H1 (cell line): ENCODE data around the gene THAP7. TPM values are rescaled to one million over a fixed set of nuclear protein-coding genes. Genes with fewer than 3 reads are reported as not detected.

ENCODE experiments used
- CTCF ChIA-PET: fragments of 300-600 bp; sonication (Branson Sonifier 250); formaldehyde crosslinking; loops from one replicate; lab custom pipeline; 2021; ENCODE audit not compliant: partially characterized antibody; lab: Charles Lee
- POLR2A ChIA-PET: fragments of 300-600 bp; sonication (Branson Sonifier 250); formaldehyde crosslinking; loops from one replicate; lab custom pipeline; 2021; ENCODE audit warnings: inconsistent platforms; ENCODE audit not compliant: partially characterized antibody; lab: Charles Lee
- DNase-seq, 2 experiments: peaks; one replicate each; pipeline versions ENCODE4 v3.0.0 to v3.0.0-alpha.2; 2010 to 2022; ENCODE audit warnings: low spot score in 2 of 2, low read depth in 1 of 2, mixed read lengths in 1 of 2
- FAIRE-seq: peaks from 2 replicates; lab custom pipeline; 2011; peaks lifted over from hg19 to GRCh38; lab: Jason Lieb, UNC
- H2AFZ ChIP-seq: 2 replicates; pipeline ENCODE4 v1.8.1; 2012; ENCODE audit warnings: low read length, inconsistent platforms
- H2AK5ac ChIP-seq: 2 replicates; pipeline ENCODE4 v1.6.1; 2013; ENCODE audit warnings: low read depth, low read length
- H2BK120ac ChIP-seq: replicated peaks from 2 replicates; pipeline ENCODE3; 2013; ENCODE audit warnings: low read depth, low read length, inconsistent platforms
- H2BK12ac ChIP-seq: 2 replicates; pipeline ENCODE4 v1.6.1; 2013; ENCODE audit warnings: low read depth, low read length
- H2BK15ac ChIP-seq: 2 replicates; pipeline ENCODE4 v1.6.1; 2013; ENCODE audit warnings: low read length
- H2BK20ac ChIP-seq: 2 replicates; pipeline ENCODE4 v1.6.1; 2013; ENCODE audit warnings: low read length
- H2BK5ac ChIP-seq: 2 replicates; pipeline ENCODE4 v1.6.1; 2013; ENCODE audit warnings: low read depth, low read length
- H3K14ac ChIP-seq: 2 replicates; pipeline ENCODE4 v1.6.1; 2013; ENCODE audit warnings: inconsistent platforms; ENCODE audit not compliant: insufficient read length
- H3K18ac ChIP-seq: 2 replicates; pipeline ENCODE4 v1.6.1; 2013; ENCODE audit warnings: low read length; ENCODE audit errors: extremely low read depth
- H3K23ac ChIP-seq: 2 replicates; pipeline ENCODE4 v1.6.1; 2013; ENCODE audit warnings: inconsistent platforms; ENCODE audit not compliant: insufficient read length
- H3K23me2 ChIP-seq: 2 replicates; pipeline ENCODE4 v1.6.1; 2013; ENCODE audit warnings: low read depth, low read length
- H3K27ac ChIP-seq: 2 replicates; pipeline ENCODE4 v1.6.1; 2011; ENCODE audit warnings: low read depth, low read length, inconsistent platforms
- H3K27me3 ChIP-seq, 4 experiments: replicated peaks in 1 of 4; 1 replicate in 1 of 4; 2 replicates in 3 of 4; pipeline versions ENCODE4 v1.6.1 to v1.8.1; 2011 to 2013; ENCODE audit warnings: low read length in 3 of 4, mild to moderate bottlenecking in 3 of 4, inconsistent platforms in 2 of 4, mixed read lengths in 2 of 4, moderate library complexity in 1 of 4; ENCODE audit not compliant: control insufficient read depth in 3 of 4, insufficient read depth in 3 of 4; ENCODE audit errors: extremely low read depth in 1 of 4
- H3K36me3 ChIP-seq, 4 experiments: 2 replicates each; pipeline versions ENCODE4 v1.6.1 to v1.8.1; 2011 to 2013; ENCODE audit warnings: mild to moderate bottlenecking in 4 of 4, low read length in 3 of 4, moderate library complexity in 2 of 4, control low read depth in 1 of 4, inconsistent platforms in 1 of 4; ENCODE audit not compliant: insufficient read depth in 4 of 4, control insufficient read depth in 2 of 4
- H3K4ac ChIP-seq: replicated peaks from 2 replicates; pipeline ENCODE3; 2013; ENCODE audit warnings: low read length, low read depth, mixed read lengths, inconsistent platforms; ENCODE audit not compliant: insufficient read length
- H3K4me1 ChIP-seq, 4 experiments: replicated peaks in 1 of 4; 1 replicate in 1 of 4; 2 replicates in 3 of 4; pipeline versions ENCODE4 v1.6.1 to v1.8.1; 2011 to 2013; ENCODE audit warnings: low read length in 3 of 4, inconsistent platforms in 2 of 4, mixed read lengths in 1 of 4; ENCODE audit not compliant: insufficient read depth in 4 of 4, control insufficient read depth in 3 of 4
- H3K4me2 ChIP-seq, 2 experiments: 2 replicates each; pipeline versions ENCODE4 v1.6.1 to v1.8.1; 2011 to 2013; ENCODE audit warnings: low read depth in 2 of 2, low read length in 2 of 2, control low read depth in 1 of 2, inconsistent platforms in 1 of 2, mild to moderate bottlenecking in 1 of 2; ENCODE audit not compliant: insufficient read depth in 1 of 2
- H3K4me3 ChIP-seq, 4 experiments: fragments of 200-600, 300-600 bp in 1 of 4; sonication (generic), shearing (Covaris generic), sonication (Bioruptor Twin) in 1 of 4; 2 replicates each; pipeline versions ENCODE4 v1.5.1 to v1.8.1; 2011 to 2016; ENCODE audit warnings: low read length in 4 of 4, low read depth in 3 of 4, control low read depth in 2 of 4, inconsistent platforms in 2 of 4, mild to moderate bottlenecking in 2 of 4, mixed read lengths in 1 of 4, moderate library complexity in 1 of 4; ENCODE audit not compliant: insufficient read depth in 2 of 4; ENCODE audit errors: extremely low read depth in 1 of 4
- H3K56ac ChIP-seq: replicated peaks from 2 replicates; pipeline ENCODE3; 2013; ENCODE audit warnings: low read depth, mild to moderate bottlenecking, mixed read lengths, low read length, inconsistent platforms; ENCODE audit not compliant: insufficient read length
- H3K79me1 ChIP-seq: 2 replicates; pipeline ENCODE4 v1.6.1; 2013; ENCODE audit warnings: low read depth, low read length, control low read depth
- H3K79me2 ChIP-seq, 2 experiments: 2 replicates each; pipeline versions ENCODE4 v1.6.1 to v1.8.1; 2012 to 2013; ENCODE audit warnings: low read length in 2 of 2, mild to moderate bottlenecking in 2 of 2, inconsistent platforms in 1 of 2; ENCODE audit not compliant: insufficient read depth in 2 of 2, control insufficient read depth in 1 of 2
- H3K9ac ChIP-seq, 4 experiments: replicated peaks in 1 of 4; 1 replicate in 1 of 4; 2 replicates in 3 of 4; pipeline versions ENCODE4 v1.6.1 to v1.8.1; 2011 to 2013; ENCODE audit warnings: low read depth in 3 of 4, low read length in 3 of 4, control low read depth in 2 of 4, mild to moderate bottlenecking in 2 of 4, moderate library complexity in 2 of 4, inconsistent platforms in 1 of 4; ENCODE audit errors: extremely low read depth in 1 of 4
- H3K9me3 ChIP-seq, 2 experiments: 2 replicates each; pipeline versions ENCODE4 v1.6.1 to v1.8.1; 2012 to 2013; ENCODE audit warnings: mild to moderate bottlenecking in 2 of 2, moderate library complexity in 2 of 2, control low read depth in 1 of 2, inconsistent platforms in 1 of 2, low read depth in 1 of 2, low read length in 1 of 2, mixed read lengths in 1 of 2; ENCODE audit not compliant: insufficient read depth in 2 of 2
- H4K20me1 ChIP-seq, 2 experiments: replicated peaks in 1 of 2; 2 replicates each; pipeline versions ENCODE3 to v1.8.1; 2011 to 2013; ENCODE audit warnings: inconsistent platforms in 2 of 2, low read length in 2 of 2, mild to moderate bottlenecking in 1 of 2; ENCODE audit not compliant: insufficient read depth in 2 of 2, control insufficient read depth in 1 of 2
- H4K5ac ChIP-seq: 2 replicates; pipeline ENCODE4 v1.6.1; 2013; ENCODE audit warnings: low read length, low read depth, mixed read lengths, inconsistent platforms; ENCODE audit not compliant: insufficient read length
- H4K8ac ChIP-seq: 2 replicates; pipeline ENCODE4 v1.8.0; 2013; ENCODE audit warnings: mild to moderate bottlenecking, moderate library complexity, low read length, inconsistent platforms; ENCODE audit not compliant: insufficient read depth; ENCODE audit errors: extremely low read depth
- H4K91ac ChIP-seq: replicated peaks from 2 replicates; pipeline ENCODE3; 2013; ENCODE audit warnings: low read length, mixed read lengths, inconsistent platforms; ENCODE audit not compliant: insufficient read length
- CTCF ChIP-seq, 3 experiments: IDR thresholded peaks; 1 replicate in 2 of 3; 2 replicates in 1 of 3; pipeline versions ENCODE4 v1.5.1 to v1.6.1; 2011; ENCODE audit warnings: low read length in 3 of 3, mild to moderate bottlenecking in 3 of 3, inconsistent platforms in 2 of 3, low read depth in 1 of 3, moderate library complexity in 1 of 3; ENCODE audit not compliant: insufficient read depth in 1 of 3; ENCODE audit errors: control extremely low read depth in 1 of 3
- EGR1 ChIP-seq: IDR thresholded peaks from 2 replicates; pipeline ENCODE4 v1.6.1; 2011; ENCODE audit warnings: low read depth, low read length, borderline replicate concordance
- POLR2AphosphoS5 ChIP-seq: IDR thresholded peaks from 2 replicates; pipeline ENCODE4 v1.6.1; 2011; ENCODE audit warnings: low read depth, low read length
- WGBS, 2 experiments: shearing (Covaris generic) in 1 of 2; methylation state at CpG; one replicate each; pipeline versions ENCODE4 v1.1.6 to v1.1.7; 2013 to 2015; ENCODE audit warnings: low lambda C conversion rate in 2 of 2, mixed read lengths in 2 of 2, inconsistent platforms in 1 of 2, low coverage in 1 of 2, missing lambda C conversion rate in 1 of 2; ENCODE audit not compliant: insufficient replicate concordance in 2 of 2, insufficient coverage in 1 of 2, insufficient read length in 1 of 2; ENCODE audit errors: extremely low coverage in 1 of 2, missing lambda C conversion rate in 1 of 2; 5-methylcytosine and 5-hydroxymethylcytosine counted together
- polyA plus RNA-seq, 7 experiments: library from polyadenylated mRNA; depleted of rRNA in 3 of 7; stranded (reverse) in 5 of 7; unstranded in 2 of 7; fragments of >200 nt in 5 of 7; fragments of 200-250 nt in 2 of 7; gene quantifications; 1 replicate in 5 of 7; 2 replicates in 1 of 7; 4 replicates in 1 of 7; pipeline versions ENCODE4 v1.2.1 to v1.2.3, GENCODE V29; 2011 to 2013; ENCODE audit warnings: missing spikeins in 2 of 7, mixed read lengths in 2 of 7
- total RNA-seq: library from RNA; stranded (reverse); fragmentation: NEBNext Ultra II Directional; extraction: Animal tissue kit (Norgen Biotek cat#: 25700); gene quantifications from 2 replicates; pipeline ENCODE4 v1.2.1, GENCODE V29; 2021
- TF ChIP-seq, protein P1 (sequence below): IDR thresholded peaks from 2 replicates; pipeline ENCODE4 v1.6.1; 2011; ENCODE audit warnings: low read length, improper control_type of control experiment

Gene THAP7
- total and polyA plus RNA-seq, 2 of the 8 experiments (the other 6 are each of a cell fraction or from before 2014, with no cell fraction given), result 16.9 to 32.5 TPM

GRCh38 chr22:21034989-21035388 is 33.1 kb upstream of the THAP7 start:
- no peaks in the 10 kb centered on the region for H3K9me3 ChIP-seq
- 80% methylated on average over 3 of the region's 3 CpGs; no CpG with 5 or more reads in 1 of the 2 experiments for WGBS, 2 experiments
- H3K18ac ChIP-seq, result no peak overlapping the region
- no peaks in the 10 kb centered on the region for H3K79me2 ChIP-seq
- H3K4ac ChIP-seq, result no peak overlapping the region
- H4K20me1 ChIP-seq, result no peaks in the 10 kb centered on the region
- no peak overlapping the region for H2BK12ac ChIP-seq
- peaks cover 0 to 4% (median 2%) of the 10 kb centered on the region in 4 experiments; a peak in 3 of 7 replicates for H3K4me1 ChIP-seq
- H4K8ac ChIP-seq, result no peak overlapping the region
- H3K23me2 ChIP-seq, result peaks cover 9% of the 10 kb centered on the region; the same call in 1 of the 2 replicates
- ChIA-PET CTCF (interaction anchor here (1.3 to 5.5 kb wide), 2 partner anchors 14 to 72 kb away, joined by 4 to 37 read pairs; no protein-coding TSS in a partner anchor), POLR2A (no interaction called here)
- no peak overlapping the region for H3K4me2 ChIP-seq
- no peak overlapping the region for H2BK20ac ChIP-seq
- peaks cover 6 to 31% (median 26%) of the 10 kb centered on the region in 4 experiments for H3K27me3 ChIP-seq
- no peak overlapping the region for H2BK120ac ChIP-seq
- H3K14ac ChIP-seq, result no peak overlapping the region
- no peak overlapping the region for H4K5ac ChIP-seq
- no peak overlapping the region for H3K27ac ChIP-seq
- no peaks in the 10 kb centered on the region for H3K36me3 ChIP-seq
- DNase-seq (no peak), FAIRE-seq (no peak)
- no peak overlapping the region for H3K56ac ChIP-seq
- H2AFZ ChIP-seq, result no peak overlapping the region
- no peaks in the 10 kb centered on the region for H3K79me1 ChIP-seq
- H3K4me3 ChIP-seq, result no peak overlapping the region
- no peak overlapping the region for H3K9ac ChIP-seq
- no peak overlapping the region for H2BK5ac ChIP-seq
- no peak overlapping the region for H3K23ac ChIP-seq
- H2BK15ac ChIP-seq, result no peak overlapping the region
- H4K91ac ChIP-seq, result no peak overlapping the region
- no peak overlapping the region for H2AK5ac ChIP-seq
- TF ChIP-seq POLR2AphosphoS5 (no peak), EGR1 (no peak), CTCF (IDR thresholded peaks at IDR 0.05; ENCODE audit: control extremely low read depth in 1 of 3, insufficient read depth in 1 of 3, low read depth in 1 of 3, low read length in 3 of 3) (no peak)
- TF ChIP-seq, protein P1, sequence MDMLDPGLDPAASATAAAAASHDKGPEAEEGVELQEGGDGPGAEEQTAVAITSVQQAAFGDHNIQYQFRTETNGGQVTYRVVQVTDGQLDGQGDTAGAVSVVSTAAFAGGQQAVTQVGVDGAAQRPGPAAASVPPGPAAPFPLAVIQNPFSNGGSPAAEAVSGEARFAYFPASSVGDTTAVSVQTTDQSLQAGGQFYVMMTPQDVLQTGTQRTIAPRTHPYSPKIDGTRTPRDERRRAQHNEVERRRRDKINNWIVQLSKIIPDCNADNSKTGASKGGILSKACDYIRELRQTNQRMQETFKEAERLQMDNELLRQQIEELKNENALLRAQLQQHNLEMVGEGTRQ, result no peak
